ENCODE measurements around the gene S100A11. TPM values are rescaled to one million over a fixed set of nuclear protein-coding genes. Genes with fewer than 3 reads are reported as not detected.

Gene S100A11
- total RNA-seq, 2 experiments from 2014 or later = 131 to 144 TPM

- DNase-seq = peak; percentile 83
- Mint-ChIP-seq H3K36me3 (ENCODE audit: low read depth) (no peaks in the 10 kb centered on the region), H3K4me3 (peak overlapping the region; percentile 78), H3K4me1 (ENCODE audit: low read depth) (peaks cover 17% of the 10 kb centered on the region), H3K27me3 (peaks cover 3% of the 10 kb centered on the region), H3K9me3 (no peaks in the 10 kb centered on the region), H3K27ac (peak overlapping the region; percentile 98)
- no peak for TF ChIP-seq CTCF (IDR thresholded peaks at IDR 0.05)
- ChIA-PET CTCF (interaction anchor here (0.6 to 14.7 kb wide), 11 partner anchors 9 to 410 kb away, joined by 3 to 315 read pairs (median 4); partner anchors contain the start of gene S100A11), POLR2A (interaction anchor here (1.3 to 4.7 kb wide), 2 partner anchors 13 to 20 kb away, joined by 4 to 36 read pairs; partner anchors contain the start of gene S100A11)
- intact Hi-C loops (cut with micrococcal nuclease) = no loop called here
- ATAC-seq = peak; percentile 46
Observed at GRCh38 chr1:152048416-152049009, 11.7 kb upstream of the S100A11 start.

GRCh38 chr1:152047730-152048415, 11.1 kb upstream of the S100A11 start:
- ATAC-seq (peak; percentile 95), DNase-seq (peak; percentile 96)
- Mint-ChIP-seq H3K27me3 (peaks cover 1% of the 10 kb centered on the region), H3K27ac (peak overlapping the region; percentile 98), H3K9me3 (no peaks in the 10 kb centered on the region), H3K4me3 (peak overlapping the region; percentile 78), H3K36me3 (ENCODE audit: low read depth) (no peaks in the 10 kb centered on the region), H3K4me1 (ENCODE audit: low read depth) (peaks cover 17% of the 10 kb centered on the region)
- intact Hi-C loops (cut with micrococcal nuclease) = no loop called here
- CTCF ChIA-PET = interaction anchor here (0.6 to 14.7 kb wide), 11 partner anchors 9 to 422 kb away, joined by 3 to 315 read pairs (median 4); partner anchors contain the start of gene S100A11
- POLR2A ChIA-PET = interaction anchor here (1.0 to 4.7 kb wide), 3 partner anchors 9 to 20 kb away, joined by 3 to 36 read pairs (median 4); partner anchors contain the start of gene S100A11
- peak; percentile 69 for TF ChIP-seq CTCF (IDR thresholded peaks at IDR 0.05)

GRCh38 chr1:152047413-152047729, 10.6 kb upstream of the S100A11 start:
- ChIA-PET CTCF (interaction anchor here (0.6 to 14.7 kb wide), 7 partner anchors 10 to 423 kb away, joined by 3 to 315 read pairs (median 7); partner anchors contain the start of gene S100A11), POLR2A (interaction anchor here (1.0 to 4.7 kb wide), 3 partner anchors 9 to 19 kb away, joined by 3 to 36 read pairs (median 4); partner anchors contain the start of gene S100A11)
- DNase-seq = no peak
- Mint-ChIP-seq H3K36me3 (ENCODE audit: low read depth) (no peaks in the 10 kb centered on the region), H3K27ac (peak overlapping the region; percentile 98), H3K4me1 (ENCODE audit: low read depth) (peaks cover 17% of the 10 kb centered on the region), H3K4me3 (peak overlapping the region; percentile 78), H3K27me3 (no peaks in the 10 kb centered on the region), H3K9me3 (no peaks in the 10 kb centered on the region)
- no peak for TF ChIP-seq CTCF (IDR thresholded peaks at IDR 0.05)
- no peak for ATAC-seq
- intact Hi-C loops (cut with micrococcal nuclease) = no loop called here

- H3K27ac Mint-ChIP-seq = no peak overlapping the region
- CTCF ChIA-PET = interaction anchor here (0.6 to 14.7 kb wide), 5 partner anchors 9 to 414 kb away, joined by 3 to 315 read pairs (median 55); partner anchors contain the start of gene S100A11
- no peaks in the 10 kb centered on the region for H3K36me3 Mint-ChIP-seq (ENCODE audit: low read depth)
- H3K27me3 Mint-ChIP-seq = no peaks in the 10 kb centered on the region
- peaks cover 17% of the 10 kb centered on the region for H3K4me1 Mint-ChIP-seq (ENCODE audit: low read depth)
- H3K9me3 Mint-ChIP-seq = no peaks in the 10 kb centered on the region
- no peak for ATAC-seq
- no peak for TF ChIP-seq CTCF (IDR thresholded peaks at IDR 0.05)
- intact Hi-C loops (cut with micrococcal nuclease) = no loop called here
- DNase-seq = no peak
- POLR2A ChIA-PET = interaction anchor here (0.7 to 4.7 kb wide), 2 partner anchors 8 to 92 kb away, joined by 3 to 36 read pairs; partner anchors contain the start of gene S100A11
- no peak overlapping the region for H3K4me3 Mint-ChIP-seq
Observed at GRCh38 chr1:152044386-152044785, 7.6 kb upstream of the S100A11 start.

Measured in activated CD8-positive, alpha-beta T cell treated with anti-CD3 and anti-CD28 coated beads for 36 hours (primary cell).